ENCODE data around the gene ADGRV1.

Gene ADGRV1

GRCh38 chr5:90843443-90843842 is 284.8 kb downstream of the ADGRV1 start:
- TF ChIP-seq CTCF (IDR thresholded peaks at IDR 0.05): no peak

GRCh38 chr5:90844931-90845330 is 286.3 kb downstream of the ADGRV1 start:
- TF ChIP-seq CTCF (IDR thresholded peaks at IDR 0.05): no peak

GRCh38 chr5:90845723-90846554 is 287.3 kb downstream of the ADGRV1 start:
- TF ChIP-seq CTCF (IDR thresholded peaks at IDR 0.05): no peak

- no peak for TF ChIP-seq CTCF (IDR thresholded peaks at IDR 0.05)
These were observed 291.3 kb downstream of the ADGRV1 start for GRCh38 chr5:90849939-90850338.

GRCh38 chr5:90852531-90852930 is 293.9 kb downstream of the ADGRV1 start:
- no peak for TF ChIP-seq CTCF (IDR thresholded peaks at IDR 0.05)

- TF ChIP-seq CTCF (IDR thresholded peaks at IDR 0.05): no peak
These were observed 295.2 kb downstream of the ADGRV1 start for GRCh38 chr5:90853750-90854149.

- TF ChIP-seq CTCF (IDR thresholded peaks at IDR 0.05): no peak
These were observed 295.6 kb downstream of the ADGRV1 start for GRCh38 chr5:90854169-90854568.
